IMR-90 (cell line): ENCODE data around the gene FAM118A. TPM values are rescaled to one million over a fixed set of nuclear protein-coding genes. Genes with fewer than 3 reads are reported as not detected.

Source experiments
- ATAC-seq: fragments of 200-7000 bp; cut with Tn5 transposase; 2 replicates; pipeline ENCODE4 v1.9.1; 2020; ENCODE audit warnings: low read depth, mild to moderate bottlenecking, moderate library complexity
- BruUV-seq: library from RNA; stranded (reverse); fragments of 400-500 nt; replicated peaks from 2 replicates; lab custom pipeline; 2021; lab: Mats Ljungman, UMichigan
- CTCF ChIA-PET: fragments of 300-600 bp; formaldehyde crosslinking; extraction: SDS; loops from one replicate; lab custom pipeline; 2021; ENCODE audit warnings: antibody characterized with exemption; lab: Yijun Ruan, JAX
- POLR2A ChIA-PET: fragments of 300-600 bp; sonication (Branson Sonifier 250); formaldehyde crosslinking; loops from one replicate; lab custom pipeline; 2022; ENCODE audit warnings: antibody characterized with exemption; ENCODE audit not compliant: unreplicated experiment; lab: Charles Lee
- DNase-seq: peaks from one replicate; pipeline ENCODE4 v3.0.0; 2013
- H2AFZ ChIP-seq: replicated peaks from 2 replicates; pipeline ENCODE3; 2013; ENCODE audit warnings: low read length, mild to moderate bottlenecking; ENCODE audit not compliant: poor library complexity
- H2AK5ac ChIP-seq: 2 replicates; pipeline ENCODE4 v1.6.1; 2013; ENCODE audit warnings: low read depth, low read length, inconsistent platforms
- H2AK9ac ChIP-seq: replicated peaks from 2 replicates; pipeline ENCODE3; 2013; ENCODE audit warnings: mild to moderate bottlenecking, low read depth, low read length, moderate library complexity; ENCODE audit not compliant: poor library complexity
- H2BK120ac ChIP-seq: 2 replicates; pipeline ENCODE4 v1.6.1; 2013; ENCODE audit warnings: low read depth, low read length, inconsistent platforms
- H2BK15ac ChIP-seq: 3 replicates; pipeline ENCODE4 v1.6.1; 2013; ENCODE audit warnings: low read depth, low read length, inconsistent platforms
- H2BK20ac ChIP-seq: 2 replicates; pipeline ENCODE4 v1.6.1; 2013; ENCODE audit warnings: low read depth, mild to moderate bottlenecking, inconsistent platforms, low read length, moderate library complexity
- H2BK5ac ChIP-seq: 2 replicates; pipeline ENCODE4 v1.6.1; 2013; ENCODE audit warnings: mild to moderate bottlenecking, low read depth, low read length, inconsistent platforms; ENCODE audit not compliant: poor library complexity, severe bottlenecking
- H3K14ac ChIP-seq: replicated peaks from 2 replicates; pipeline ENCODE4 v1.6.1; 2013; ENCODE audit warnings: low read depth, low read length, inconsistent platforms
- H3K18ac ChIP-seq: 2 replicates; pipeline ENCODE4 v1.6.1; 2013; ENCODE audit warnings: low read depth, low read length, control low read depth
- H3K23ac ChIP-seq: 2 replicates; pipeline ENCODE4 v1.6.1; 2013; ENCODE audit warnings: low read depth, low read length, inconsistent platforms
- H3K27ac ChIP-seq: 2 replicates; pipeline ENCODE4 v1.5.1; 2013; ENCODE audit warnings: mild to moderate bottlenecking, control low read depth, low read length; ENCODE audit not compliant: insufficient read depth
- H3K27me3 ChIP-seq: 2 replicates; pipeline ENCODE4 v1.6.1; 2013; ENCODE audit warnings: low read length; ENCODE audit not compliant: control insufficient read depth, insufficient read depth
- H3K36me3 ChIP-seq: 2 replicates; pipeline ENCODE4 v1.6.1; 2013; ENCODE audit warnings: low read length, mixed read lengths; ENCODE audit not compliant: control insufficient read depth, insufficient read depth
- H3K4ac ChIP-seq: 2 replicates; pipeline ENCODE4 v1.6.1; 2013; ENCODE audit warnings: low read depth, low read length, inconsistent platforms
- H3K4me1 ChIP-seq: 2 replicates; pipeline ENCODE4 v1.6.1; 2013; ENCODE audit warnings: low read length, mixed read lengths; ENCODE audit not compliant: control insufficient read depth, insufficient read depth
- H3K4me2 ChIP-seq: 2 replicates; pipeline ENCODE4 v1.6.1; 2013; ENCODE audit warnings: low read depth, mild to moderate bottlenecking, control low read depth, low read length, moderate library complexity
- H3K4me3 ChIP-seq: 2 replicates; pipeline ENCODE4 v1.5.1; 2013; ENCODE audit warnings: low read depth, mild to moderate bottlenecking, control low read depth, low read length, moderate library complexity; ENCODE audit not compliant: insufficient read depth
- H3K56ac ChIP-seq: 2 replicates; pipeline ENCODE4 v1.6.1; 2013; ENCODE audit warnings: low read length, inconsistent platforms; ENCODE audit not compliant: insufficient read depth; ENCODE audit errors: extremely low read depth
- H3K79me1 ChIP-seq, 2 experiments: 2 replicates each; pipeline ENCODE4 v1.6.1; 2013; ENCODE audit warnings: low read length in 2 of 2, inconsistent platforms in 1 of 2, low read depth in 1 of 2
- H3K9ac ChIP-seq: 2 replicates; pipeline ENCODE4 v1.6.1; 2013; ENCODE audit warnings: low read depth, low read length, control low read depth
- H3K9me1 ChIP-seq: 2 replicates; pipeline ENCODE4 v1.6.1; 2013; ENCODE audit warnings: low read length, inconsistent platforms; ENCODE audit not compliant: insufficient read depth
- H3K9me3 ChIP-seq: 2 replicates; pipeline ENCODE4 v1.6.1; 2013; ENCODE audit warnings: low read length; ENCODE audit not compliant: control insufficient read depth, insufficient read depth
- H4K20me1 ChIP-seq: 2 replicates; pipeline ENCODE4 v1.6.1; 2013; ENCODE audit warnings: low read length, inconsistent platforms; ENCODE audit not compliant: insufficient read depth
- H4K5ac ChIP-seq: 2 replicates; pipeline ENCODE4 v1.6.1; 2013; ENCODE audit warnings: mild to moderate bottlenecking, low read depth, low read length, control low read depth
- H4K8ac ChIP-seq, 2 experiments: 2 replicates each; pipeline ENCODE4 v1.6.1; 2013; ENCODE audit warnings: low read depth in 2 of 2, low read length in 2 of 2, control low read depth in 1 of 2, inconsistent platforms in 1 of 2
- H4K91ac ChIP-seq: 2 replicates; pipeline ENCODE4 v1.6.1; 2013; ENCODE audit warnings: low read depth, low read length, inconsistent platforms; ENCODE audit not compliant: insufficient read depth
- BHLHE40 ChIP-seq: fragments of 150-350 bp; IDR thresholded peaks from 2 replicates; pipeline ENCODE4 v1.6.1; 2016; ENCODE audit warnings: mild to moderate bottlenecking, low read depth, low read length
- CHD1 ChIP-seq: IDR thresholded peaks from 2 replicates; pipeline ENCODE4 v1.6.1; 2012; ENCODE audit warnings: low read depth, low read length, improper control_type of control experiment
- CTCF ChIP-seq: conservative IDR thresholded peaks from 2 replicates; pipeline ENCODE4 v1.5.1; 2012; ENCODE audit warnings: mild to moderate bottlenecking, low read depth, low read length, improper control_type of control experiment
- ELK1 ChIP-seq: fragments of 150-350 bp; IDR thresholded peaks from 2 replicates; pipeline ENCODE4 v1.6.1; 2016; ENCODE audit warnings: low read depth, mild to moderate bottlenecking, low read length, moderate library complexity, borderline replicate concordance
- FOS ChIP-seq: fragments of 150-350 bp; IDR thresholded peaks from 2 replicates; pipeline ENCODE4 v1.6.1; 2016; ENCODE audit warnings: low read depth, low read length
- MXI1 ChIP-seq: IDR thresholded peaks from 2 replicates; pipeline ENCODE4 v1.6.1; 2012; ENCODE audit warnings: low read depth, mild to moderate bottlenecking, low read length, moderate library complexity, borderline replicate concordance
- NFE2L2 ChIP-seq: fragments of 150-350 bp; IDR thresholded peaks from 2 replicates; pipeline ENCODE4 v1.6.1; 2016; ENCODE audit warnings: low read depth, mild to moderate bottlenecking, low read length
- RAD21 ChIP-seq: IDR thresholded peaks from 2 replicates; pipeline ENCODE4 v1.6.1; 2012; ENCODE audit warnings: low read length, improper control_type of control experiment
- RFX5 ChIP-seq: IDR thresholded peaks from 2 replicates; pipeline ENCODE4 v1.8.0; 2012; ENCODE audit warnings: low read depth, mild to moderate bottlenecking, low read length, moderate library complexity
- SMC3 ChIP-seq: fragments of 150-350 bp; IDR thresholded peaks from 2 replicates; pipeline ENCODE4 v1.6.1; 2016; ENCODE audit warnings: low read depth, mild to moderate bottlenecking, antibody characterized with exemption, low read length, moderate library complexity
- WGBS, 2 experiments: methylation state at CpG; one replicate each; pipeline versions ENCODE4 v1.1.5 to v1.1.7; 2013; ENCODE audit warnings: missing lambda C conversion rate in 2 of 2; ENCODE audit not compliant: insufficient read length in 1 of 2; ENCODE audit errors: extremely low coverage in 2 of 2; 5-methylcytosine and 5-hydroxymethylcytosine counted together
- dilution Hi-C: fragments of 300-500 bp; cut with HindIII; formaldehyde crosslinking; loops from one replicate; pipeline ENCODE4 v1.14.3; 2018; ENCODE audit warnings: low sequenced_read_pairs; ENCODE audit not compliant: unreplicated experiment
- in situ Hi-C: fragments of 300-500 bp; cut with MboI; formaldehyde crosslinking; loops from 3 replicates; pipeline ENCODE4 v1.14.3; 2019; ENCODE audit warnings: low sequenced_read_pairs, inconsistent platforms, mixed read lengths
- intact Hi-C: fragments of 100-400 bp; cut with micrococcal nuclease; formaldehyde crosslinking; loops from 2 replicates; pipeline ENCODE4 v1.10.0; 2022
- polyA plus RNA-seq, 3 experiments: library from polyadenylated mRNA; depleted of rRNA; stranded (reverse); fragments of >200 nt; gene quantifications; 2 replicates each; pipeline ENCODE4 v1.2.3, GENCODE V29; 2012; ENCODE audit warnings: low replicate concordance in 1 of 3
- total RNA-seq: library from RNA; depleted of rRNA; stranded (reverse); fragments of >200 nt; gene quantifications from 2 replicates; pipeline ENCODE4 v1.2.3, GENCODE V29; 2012

The FAM118A gene
- total and polyA plus RNA-seq, 2 of the 4 experiments (the other 2 are of a cell fraction) = 20.6 to 95.6 TPM

- Histone ChIP-seq H3K56ac (no peak overlapping the region), H4K91ac (no peak overlapping the region), H2BK120ac (no peak overlapping the region), H2BK15ac (no peak overlapping the region), H4K8ac (no peak overlapping the region), H3K4me2 (no peak overlapping the region), H3K4me3 (no peak overlapping the region), H3K23ac (no peak overlapping the region), H3K79me1 (peaks cover 0 to 5% of the 10 kb centered on the region in 2 experiments; a peak in 1 of 4 replicates), H3K36me3 (no peaks in the 10 kb centered on the region), H3K27me3 (no peaks in the 10 kb centered on the region), H3K9me3 (no peaks in the 10 kb centered on the region), H3K4ac (no peak overlapping the region), H4K5ac (no peak overlapping the region), H4K20me1 (no peaks in the 10 kb centered on the region), H2AK9ac (no peak overlapping the region), H3K14ac (no peak overlapping the region), H3K9ac (no peak overlapping the region), H2BK20ac (no peak overlapping the region), H3K9me1 (0 out of 2 replicates have a peak, but pooled peaks cover 6% of the 10 kb centered on the region), H3K27ac (no peak overlapping the region), H2BK5ac (no peak overlapping the region), H3K4me1 (peaks cover 7% of the 10 kb centered on the region), H2AFZ (no peak overlapping the region), H2AK5ac (no peak overlapping the region), H3K18ac (no peak overlapping the region)
- intact Hi-C loops (no loop called here), in situ Hi-C loops (no loop called here), dilution Hi-C loops (no loop called here)
- CTCF ChIA-PET = no interaction called here
- BruUV-seq = no TSS peak
- WGBS, 2 experiments = no CpG with 5 or more reads among the region's 6 CpGs
- POLR2A ChIA-PET = no interaction called here
- ATAC-seq = no peak
- TF ChIP-seq RAD21 (no peak), ELK1 (no peak), NFE2L2 (no peak), CTCF (no peak), RFX5 (no peak), MXI1 (no peak), CHD1 (no peak), FOS (no peak), SMC3 (no peak), BHLHE40 (no peak)
- DNase-seq = no peak
These were observed 4.8 kb upstream of the FAM118A start for GRCh38 chr22:45304971-45305370.
